CD4-positive, alpha-beta memory T cell (primary cell): Measurements from ENCODE around the gene ATP2B2. TPM values are rescaled to one million over a fixed set of nuclear protein-coding genes. Genes with fewer than 3 reads are reported as not detected.

Experiments
- CTCF ChIA-PET: fragments of 350-600 bp; sonication (Branson Sonifier 250); formaldehyde crosslinking; loops from one replicate; lab custom pipeline; 2021; ENCODE audit warnings: inconsistent platforms; ENCODE audit not compliant: partially characterized antibody; lab: Charles Lee
- POLR2A ChIA-PET: fragments of 350-600 bp; sonication (Branson Sonifier 250); formaldehyde crosslinking; loops from one replicate; lab custom pipeline; 2021; ENCODE audit not compliant: partially characterized antibody; lab: Charles Lee
- DNase-seq, 5 donors: peaks; one replicate each; pipeline versions ENCODE4 v3.0.0 to v3.0.0-alpha.2; 2020 to 2022; ENCODE audit warnings: mixed read lengths in 1 of 5
- H3K27ac ChIP-seq: one replicate; pipeline ENCODE4 v1.7.0; 2013; ENCODE audit warnings: low read depth, low read length
- H3K27me3 ChIP-seq: 2 replicates; pipeline ENCODE4 v1.7.0; 2013; ENCODE audit warnings: mild to moderate bottlenecking, low read length, moderate library complexity; ENCODE audit not compliant: insufficient read depth
- H3K36me3 ChIP-seq: 2 replicates; pipeline ENCODE4 v1.7.0; 2013; ENCODE audit warnings: mild to moderate bottlenecking, low read length, moderate library complexity; ENCODE audit not compliant: insufficient read depth
- H3K4me1 ChIP-seq: 2 replicates; pipeline ENCODE4 v1.7.0; 2013; ENCODE audit warnings: mild to moderate bottlenecking, low read length, moderate library complexity; ENCODE audit not compliant: insufficient read depth
- H3K4me3 ChIP-seq, 2 donors: one replicate each; pipeline ENCODE4 v1.7.0; 2013; ENCODE audit warnings: low read length in 2 of 2, mild to moderate bottlenecking in 1 of 2
- H3K9me3 ChIP-seq, 2 donors: one replicate each; pipeline ENCODE4 v1.7.0; 2013; ENCODE audit warnings: low read length in 2 of 2, control low read depth in 1 of 2; ENCODE audit not compliant: control insufficient read depth in 1 of 2
- H3K27ac Mint-ChIP-seq, 7 donors: one replicate each; pipeline ENCODE4 v1.8.0; 2020 to 2021; ENCODE audit warnings: mixed read lengths in 7 of 7, mild to moderate bottlenecking in 6 of 7, inconsistent platforms in 3 of 7, moderate library complexity in 3 of 7
- H3K27me3 Mint-ChIP-seq, 2 donors: one replicate each; pipeline ENCODE4 v1.8.0; 2020 to 2021; ENCODE audit warnings: mixed read lengths in 2 of 2
- H3K36me3 Mint-ChIP-seq, 2 donors: one replicate each; pipeline ENCODE4 v1.8.0; 2020 to 2021; ENCODE audit warnings: mixed read lengths in 2 of 2, inconsistent platforms in 1 of 2, mild to moderate bottlenecking in 1 of 2
- H3K4me1 Mint-ChIP-seq, 4 donors: one replicate each; pipeline ENCODE4 v1.8.0; 2020 to 2021; ENCODE audit warnings: mixed read lengths in 4 of 4, mild to moderate bottlenecking in 1 of 4
- H3K4me3 Mint-ChIP-seq, 8 donors: one replicate each; pipeline ENCODE4 v1.8.0; 2020 to 2021; ENCODE audit warnings: mixed read lengths in 8 of 8, mild to moderate bottlenecking in 7 of 8, moderate library complexity in 6 of 8, inconsistent platforms in 3 of 8
- H3K9me3 Mint-ChIP-seq, 8 donors: one replicate each; pipeline ENCODE4 v1.8.0; 2020 to 2021; ENCODE audit warnings: mixed read lengths in 8 of 8, mild to moderate bottlenecking in 5 of 8, inconsistent platforms in 3 of 8, moderate library complexity in 1 of 8
- intact Hi-C: fragments of 100-400 bp; cut with micrococcal nuclease; formaldehyde crosslinking; loops from one replicate; pipeline ENCODE4 v1.15.1; 2023
- polyA plus RNA-seq, 2 donors: library from polyadenylated mRNA; unstranded; fragments of 300-500 nt; fragmentation: Illumina TruSeq; gene quantifications; one replicate each; pipeline ENCODE4 v1.2.3, GENCODE V29; 2021
- total RNA-seq, 2 experiments: library from RNA; stranded (reverse); gene quantifications; one replicate each; pipeline ENCODE4 v1.2.3, GENCODE V29; 2021

The ATP2B2 gene
- total and polyA plus RNA-seq, 4 experiments from 2014 or later = not detected

DNA sequence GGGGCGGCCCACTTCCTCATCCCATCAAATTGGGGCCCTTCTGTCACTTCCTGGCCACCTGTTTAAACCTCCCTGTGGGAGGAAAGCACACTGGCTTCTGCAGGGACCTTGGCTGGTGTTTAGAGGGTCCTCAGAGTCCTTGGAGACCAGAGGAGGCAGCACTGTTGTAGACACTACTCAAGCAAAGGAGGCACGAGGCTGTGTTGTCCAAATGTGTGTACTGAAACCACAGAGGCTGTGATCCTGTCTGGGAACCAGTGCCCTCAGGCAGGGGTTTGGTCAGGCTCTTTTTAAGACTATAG, 172.1 kb downstream of the ATP2B2 start:
- H3K27ac Mint-ChIP-seq = no peak overlapping the region
- intact Hi-C loops = no loop called here
- no peak overlapping the region for H3K4me3 ChIP-seq
- H3K9me3 Mint-ChIP-seq = peaks cover 0 to 1% (median 0%) of the 10 kb centered on the region in 8 donors
- no peak for DNase-seq
- CTCF ChIA-PET = interaction anchor here (2.4 kb wide), 1 partner anchor 12 kb away, joined by 7 read pairs; no protein-coding TSS in a partner anchor
- H3K9me3 ChIP-seq = no peaks in the 10 kb centered on the region
- no peak overlapping the region for H3K27ac ChIP-seq
- H3K36me3 Mint-ChIP-seq = no peaks in the 10 kb centered on the region
- no peaks in the 10 kb centered on the region for H3K36me3 ChIP-seq
- no peaks in the 10 kb centered on the region for H3K4me1 ChIP-seq
- POLR2A ChIA-PET = no interaction called here
- no peak overlapping the region for H3K4me3 Mint-ChIP-seq
- peaks cover 16% of the 10 kb centered on the region in 2 donors for H3K27me3 Mint-ChIP-seq
- H3K4me1 Mint-ChIP-seq = peaks cover 3 to 5% (median 4%) of the 10 kb centered on the region in 4 donors
- no peaks in the 10 kb centered on the region for H3K27me3 ChIP-seq

DNA sequence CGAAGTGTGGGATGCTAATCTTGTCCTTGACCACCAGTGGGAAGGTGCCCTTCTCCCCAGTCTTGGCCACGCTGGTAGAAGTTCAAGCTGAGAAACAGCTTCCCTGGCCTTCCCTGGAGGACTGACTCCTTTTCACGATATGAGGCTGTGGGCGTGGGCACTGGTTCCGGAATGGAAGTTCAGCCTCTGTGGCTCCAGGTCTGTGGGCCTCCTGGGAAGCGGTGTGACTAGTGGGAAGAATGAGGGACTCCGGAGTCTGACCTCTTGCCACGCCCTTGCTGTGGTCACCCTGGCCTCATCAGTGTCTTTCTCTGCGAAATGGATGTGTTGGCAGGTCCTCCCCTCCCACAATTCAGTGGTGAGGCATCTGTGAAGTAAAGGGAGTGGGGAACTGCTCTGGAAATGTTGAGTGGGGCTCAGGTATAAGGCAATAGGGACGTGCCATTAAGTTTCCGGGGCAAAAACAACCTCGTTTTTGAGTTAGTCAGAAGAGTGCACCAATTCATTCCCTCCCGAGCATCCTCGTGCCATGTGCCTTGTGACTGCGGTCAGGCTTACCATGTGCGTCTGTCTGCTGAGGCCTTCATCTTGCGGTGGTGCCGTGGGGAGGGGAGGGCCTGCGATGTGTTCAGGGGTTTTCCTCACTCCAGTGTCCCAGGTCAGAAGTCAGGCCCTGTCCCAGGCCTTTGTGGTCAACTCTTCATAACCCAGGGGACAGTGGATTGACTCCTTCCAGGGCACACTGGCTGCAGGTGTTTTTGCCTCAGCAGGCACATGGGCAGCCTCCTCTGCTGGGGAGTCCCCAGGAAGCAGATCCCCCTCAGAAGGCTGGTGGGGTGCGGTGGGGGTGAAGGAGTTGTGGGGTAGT, 172.7 kb downstream of the ATP2B2 start:
- POLR2A ChIA-PET = no interaction called here
- Histone ChIP-seq H3K36me3 (no peaks in the 10 kb centered on the region), H3K27ac (no peak overlapping the region), H3K4me3 (no peak overlapping the region), H3K9me3 (no peaks in the 10 kb centered on the region), H3K27me3 (no peaks in the 10 kb centered on the region), H3K4me1 (no peaks in the 10 kb centered on the region)
- CTCF ChIA-PET = no interaction called here
- Mint-ChIP-seq H3K4me3 (no peak overlapping the region), H3K27me3 (peaks cover 16% of the 10 kb centered on the region in 2 donors), H3K36me3 (no peaks in the 10 kb centered on the region), H3K27ac (no peak overlapping the region), H3K9me3 (peaks cover 0 to 2% (median 0%) of the 10 kb centered on the region in 8 donors), H3K4me1 (peaks cover 3 to 5% (median 4%) of the 10 kb centered on the region in 4 donors)
- DNase-seq = no peak
- intact Hi-C loops = no loop called here

DNA sequence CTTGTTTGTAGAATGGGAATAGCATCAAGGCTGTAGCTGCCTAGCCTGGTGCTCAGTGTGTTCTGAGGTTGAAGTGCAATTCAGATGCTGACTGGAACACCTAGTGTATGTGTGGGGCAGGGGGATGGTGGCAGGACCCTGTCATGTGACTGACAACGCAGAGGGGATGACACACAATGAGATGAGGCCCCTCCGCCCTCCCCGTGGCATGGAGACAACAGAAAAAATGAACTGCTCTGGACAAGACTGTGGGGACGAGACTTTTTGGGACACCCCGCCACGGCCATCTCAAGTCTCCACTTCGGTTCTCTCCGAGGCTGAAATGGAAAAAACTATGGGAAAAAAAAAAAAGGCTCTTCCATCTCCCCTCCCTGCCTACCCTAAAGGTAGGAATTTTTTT, 174.1 kb downstream of the ATP2B2 start:
- H3K36me3 ChIP-seq = no peaks in the 10 kb centered on the region
- no peaks in the 10 kb centered on the region for H3K9me3 ChIP-seq
- H3K4me1 ChIP-seq = no peaks in the 10 kb centered on the region
- ChIA-PET POLR2A (interaction anchor here (1.0 kb wide), 1 partner anchor 10 kb away, joined by 3 read pairs; the partner anchor contains the start of gene SEC13), CTCF (no interaction called here)
- peaks cover 0 to 2% (median 0%) of the 10 kb centered on the region in 8 donors for H3K9me3 Mint-ChIP-seq
- intact Hi-C loops = no loop called here
- peaks cover 17 to 19% of the 10 kb centered on the region in 2 donors for H3K27me3 Mint-ChIP-seq
- H3K27me3 ChIP-seq = peaks cover 6% of the 10 kb centered on the region
- H3K36me3 Mint-ChIP-seq = no peaks in the 10 kb centered on the region
- peaks cover 3 to 5% (median 4%) of the 10 kb centered on the region in 4 donors for H3K4me1 Mint-ChIP-seq
- no peak overlapping the region for H3K27ac Mint-ChIP-seq
- H3K27ac ChIP-seq = no peak overlapping the region
- no peak overlapping the region for H3K4me3 Mint-ChIP-seq
- no peak overlapping the region for H3K4me3 ChIP-seq
- no peak for DNase-seq

DNA sequence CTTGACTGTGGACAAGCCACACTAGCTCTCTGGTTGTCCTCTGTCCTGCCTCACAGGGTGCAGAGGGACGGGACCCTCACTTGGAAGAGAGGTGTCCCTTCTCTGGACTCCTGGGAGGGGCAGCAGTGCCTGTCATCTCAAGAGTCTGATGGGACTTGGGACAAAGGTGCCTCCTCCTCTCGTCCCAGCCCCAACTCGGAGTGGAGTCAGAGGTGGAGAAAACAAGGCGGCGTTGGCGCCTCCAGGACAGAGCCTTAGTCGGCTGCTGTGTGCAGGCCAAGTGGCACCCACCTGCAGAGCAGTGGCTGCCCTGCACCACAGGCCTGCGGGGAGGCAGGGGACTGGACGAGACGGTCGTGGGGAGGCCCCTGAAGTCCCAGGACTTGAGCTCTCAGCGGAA, 175.1 kb downstream of the ATP2B2 start:
- no peak overlapping the region for H3K4me3 Mint-ChIP-seq
- H3K27me3 ChIP-seq = peaks cover 6% of the 10 kb centered on the region
- peaks cover 17 to 18% of the 10 kb centered on the region in 2 donors for H3K27me3 Mint-ChIP-seq
- no peaks in the 10 kb centered on the region for H3K36me3 Mint-ChIP-seq
- no peaks in the 10 kb centered on the region for H3K9me3 ChIP-seq
- peaks cover 0 to 2% (median 0%) of the 10 kb centered on the region in 8 donors for H3K9me3 Mint-ChIP-seq
- DNase-seq = no peak
- H3K36me3 ChIP-seq = no peaks in the 10 kb centered on the region
- no peak overlapping the region for H3K27ac ChIP-seq
- POLR2A ChIA-PET = interaction anchor here (1.0 kb wide), 1 partner anchor 9 kb away, joined by 3 read pairs; the partner anchor contains the start of gene SEC13
- no peaks in the 10 kb centered on the region for H3K4me1 ChIP-seq
- H3K4me3 ChIP-seq = no peak overlapping the region
- CTCF ChIA-PET = no interaction called here
- H3K27ac Mint-ChIP-seq = no peak overlapping the region
- intact Hi-C loops = no loop called here
- H3K4me1 Mint-ChIP-seq = peaks cover 2 to 5% (median 3%) of the 10 kb centered on the region in 4 donors

DNA sequence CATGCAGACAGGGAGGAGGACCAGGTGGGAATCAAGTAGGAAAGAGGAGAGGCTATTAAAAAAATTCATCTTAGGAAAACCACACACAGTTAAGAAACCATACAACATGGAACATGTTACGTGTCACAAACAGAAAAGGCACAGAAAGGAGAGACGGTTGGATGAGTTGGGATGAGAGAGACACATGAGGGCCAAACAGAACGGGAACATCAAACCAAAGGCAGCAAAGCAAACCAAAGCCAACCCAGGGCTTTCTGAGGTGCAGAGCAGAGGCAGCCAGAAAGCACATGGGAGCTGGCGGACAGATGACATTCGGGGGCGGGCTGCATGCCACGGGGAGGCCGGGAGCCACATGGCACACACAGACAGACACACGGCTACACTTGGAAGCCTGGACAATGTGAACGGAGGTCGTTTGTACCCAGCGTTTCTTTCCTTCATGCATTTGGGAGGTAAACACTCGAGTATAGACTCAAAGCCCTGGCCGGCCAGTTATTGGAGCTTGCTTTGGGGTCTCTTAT, 175.8 kb downstream of the ATP2B2 start:
- CTCF ChIA-PET = no interaction called here
- intact Hi-C loops = no loop called here

DNA sequence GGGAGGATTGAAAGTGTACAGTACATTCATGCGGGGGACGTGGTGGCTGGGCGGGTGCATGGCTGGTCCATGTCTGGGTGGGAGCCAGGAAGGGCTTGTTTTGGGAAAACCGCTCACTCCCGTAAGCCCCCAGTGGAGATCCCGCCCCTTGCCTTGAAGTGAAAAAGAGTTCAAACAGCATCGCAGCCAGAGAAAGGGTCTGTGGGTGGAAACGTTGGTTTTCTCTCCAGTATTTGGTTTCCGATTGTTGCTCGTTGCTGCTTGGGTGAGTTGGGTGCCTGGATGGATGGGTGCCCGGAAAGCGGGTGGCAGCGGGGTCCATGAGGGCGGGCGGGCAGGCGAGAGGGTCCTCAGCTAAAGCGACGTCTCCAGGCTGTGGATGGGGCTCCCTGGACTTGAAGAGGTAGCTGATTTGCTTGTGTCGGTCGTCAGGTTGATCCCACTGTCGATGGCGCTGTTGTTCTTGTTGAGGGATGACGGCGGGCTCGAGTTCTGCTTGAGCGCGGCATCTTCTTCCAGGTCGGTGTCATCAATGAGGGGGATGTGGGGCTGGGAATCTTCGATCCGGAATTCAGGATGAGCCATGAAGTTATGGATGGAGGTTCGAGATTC, 176.8 kb downstream of the ATP2B2 start:
- peaks cover 17 to 20% of the 10 kb centered on the region in 2 donors for H3K27me3 Mint-ChIP-seq
- no peak overlapping the region for H3K27ac Mint-ChIP-seq
- no peaks in the 10 kb centered on the region for H3K4me1 ChIP-seq
- no peaks in the 10 kb centered on the region for H3K36me3 ChIP-seq
- H3K4me1 Mint-ChIP-seq = no peaks in the 10 kb centered on the region
- POLR2A ChIA-PET = no interaction called here
- no peak for DNase-seq
- no peaks in the 10 kb centered on the region for H3K36me3 Mint-ChIP-seq
- no peak overlapping the region for H3K4me3 Mint-ChIP-seq
- H3K27ac ChIP-seq = no peak overlapping the region
- no peak overlapping the region for H3K4me3 ChIP-seq
- H3K27me3 ChIP-seq = peaks cover 6% of the 10 kb centered on the region
- peaks cover 0 to 3% (median 0%) of the 10 kb centered on the region in 8 donors for H3K9me3 Mint-ChIP-seq
- CTCF ChIA-PET = no interaction called here
- intact Hi-C loops = no loop called here
- H3K9me3 ChIP-seq = no peaks in the 10 kb centered on the region

More for the DNA sequence above, 175.8 kb downstream of the ATP2B2 start:
- Mint-ChIP-seq H3K4me3 (no peak overlapping the region), H3K9me3 (peaks cover 0 to 2% (median 0%) of the 10 kb centered on the region in 8 donors), H3K27me3 (peaks cover 17 to 20% of the 10 kb centered on the region in 2 donors), H3K27ac (no peak overlapping the region), H3K4me1 (no peaks in the 10 kb centered on the region), H3K36me3 (no peaks in the 10 kb centered on the region)
- H3K27me3 ChIP-seq = peaks cover 6% of the 10 kb centered on the region
- no peaks in the 10 kb centered on the region for H3K36me3 ChIP-seq
- H3K27ac ChIP-seq = no peak overlapping the region
- no peak for DNase-seq
- POLR2A ChIA-PET = no interaction called here
- H3K4me1 ChIP-seq = no peaks in the 10 kb centered on the region
- H3K9me3 ChIP-seq = no peaks in the 10 kb centered on the region
- H3K4me3 ChIP-seq = no peak overlapping the region

DNA sequence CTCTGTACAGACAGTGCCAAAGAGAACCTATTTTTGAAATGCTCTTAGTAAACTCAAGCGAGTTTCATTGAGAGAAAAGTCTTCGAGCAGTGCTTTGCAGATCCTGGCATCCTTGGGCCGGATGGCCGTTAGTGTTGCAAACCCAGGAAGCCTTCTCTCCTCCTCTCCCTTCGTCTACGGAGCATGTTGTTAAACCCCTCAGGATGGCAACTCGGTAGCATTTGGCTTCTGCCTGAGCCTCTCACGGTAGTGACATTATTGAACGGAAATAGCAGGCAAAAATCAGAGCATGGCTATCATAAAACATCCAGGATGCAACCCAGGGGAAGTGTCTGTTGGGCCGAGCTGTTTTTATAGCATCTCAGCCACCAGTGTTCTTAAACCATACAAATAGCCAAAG, 177.8 kb downstream of the ATP2B2 start:
- no peak for DNase-seq
- no peaks in the 10 kb centered on the region for H3K36me3 ChIP-seq
- Mint-ChIP-seq H3K9me3 (peaks cover 0 to 3% (median 0%) of the 10 kb centered on the region in 8 donors), H3K27ac (peak overlapping the region in 1 of 7 donors; percentile 39), H3K36me3 (no peaks in the 10 kb centered on the region), H3K4me3 (no peak overlapping the region), H3K4me1 (no peaks in the 10 kb centered on the region), H3K27me3 (peaks cover 17 to 20% of the 10 kb centered on the region in 2 donors)
- POLR2A ChIA-PET = no interaction called here
- intact Hi-C loops = no loop called here
- H3K9me3 ChIP-seq = no peaks in the 10 kb centered on the region
- H3K4me1 ChIP-seq = no peaks in the 10 kb centered on the region
- CTCF ChIA-PET = no interaction called here
- H3K4me3 ChIP-seq = no peak overlapping the region
- H3K27me3 ChIP-seq = peaks cover 6% of the 10 kb centered on the region
- no peak overlapping the region for H3K27ac ChIP-seq
